GM23338 (cell line): Measurements from ENCODE around the gene OR51A7. TPM values are rescaled to one million over a fixed set of nuclear protein-coding genes. Genes with fewer than 3 reads are reported as not detected.
A peak's percentile ranks its signal among the peaks of the same experiment; 100 is the strongest.

Source experiments
- ATAC-seq: fragments of 200-7000 bp; cut with Tn5 transposase; 3 replicates; pipeline ENCODE4 v1.9.1; 2020
- DNase-seq: peaks from one replicate; pipeline ENCODE4 v3.0.0-alpha.2; 2015; ENCODE audit warnings: low spot score
- H2AFZ ChIP-seq: fragments of 200-600 bp; sonication (generic); 2 replicates; pipeline ENCODE4 v1.8.0; 2016; ENCODE audit warnings: antibody characterized with exemption, mild to moderate bottlenecking, moderate library complexity
- H3F3A ChIP-seq: fragments of 200-600 bp; sonication (generic); replicated peaks from 2 replicates; pipeline ENCODE4 v1.8.0; 2017; ENCODE audit warnings: antibody characterized with exemption, mixed run types, low read depth
- H3K27ac ChIP-seq: fragments of 200-600 bp; sonication (generic); 2 replicates; pipeline ENCODE4 v1.6.1; 2016; ENCODE audit warnings: low read depth
- H3K27me3 ChIP-seq: fragments of 200-600 bp; sonication (generic); 2 replicates; pipeline ENCODE4 v1.8.0; 2016; ENCODE audit warnings: mild to moderate bottlenecking, mixed run types, moderate library complexity; ENCODE audit not compliant: insufficient read depth
- H3K36me3 ChIP-seq: fragments of 200-600 bp; sonication (generic); 2 replicates; pipeline ENCODE4 v1.8.0; 2016; ENCODE audit warnings: mild to moderate bottlenecking; ENCODE audit not compliant: insufficient read depth
- H3K4me1 ChIP-seq: fragments of 200-600 bp; sonication (generic); 2 replicates; pipeline ENCODE4 v1.8.0; 2016; ENCODE audit warnings: mild to moderate bottlenecking, moderate library complexity; ENCODE audit not compliant: insufficient read depth
- H3K4me2 ChIP-seq: fragments of 200-600 bp; sonication (generic); 2 replicates; pipeline ENCODE4 v1.7.1; 2017; ENCODE audit warnings: mixed run types
- H3K4me3 ChIP-seq: fragments of 200-600 bp; sonication (generic); 2 replicates; pipeline ENCODE4 v1.6.1; 2016; ENCODE audit warnings: mixed run types
- H3K79me2 ChIP-seq: fragments of 200-600 bp; sonication (generic); replicated peaks from 2 replicates; pipeline ENCODE4 v1.8.0; 2017; ENCODE audit warnings: mild to moderate bottlenecking; ENCODE audit not compliant: insufficient read depth
- H3K9me2 ChIP-seq: fragments of 200-600 bp; sonication (generic); 2 replicates; pipeline ENCODE4 v1.8.0; 2017; ENCODE audit not compliant: insufficient read depth
- H4K20me1 ChIP-seq: fragments of 200-600 bp; sonication (generic); replicated peaks from 2 replicates; pipeline ENCODE4 v1.8.0; 2017; ENCODE audit warnings: mild to moderate bottlenecking; ENCODE audit not compliant: insufficient read depth
- H3K27ac Mint-ChIP-seq: 2 replicates; pipeline ENCODE4 v1.8.0; 2020; ENCODE audit warnings: inconsistent platforms, mild to moderate bottlenecking, moderate library complexity, mixed read lengths
- H3K27me3 Mint-ChIP-seq: 3 replicates; pipeline ENCODE4 v1.8.0; 2022; ENCODE audit warnings: low read depth, mild to moderate bottlenecking, moderate library complexity, mixed read lengths, inconsistent platforms; ENCODE audit not compliant: insufficient read depth, poor library complexity
- H3K36me3 Mint-ChIP-seq: 3 replicates; pipeline ENCODE4 v1.8.0; 2021; ENCODE audit warnings: low read depth, mild to moderate bottlenecking, inconsistent platforms, moderate library complexity, mixed read lengths
- H3K4me1 Mint-ChIP-seq: 3 replicates; pipeline ENCODE4 v1.8.0; 2020; ENCODE audit warnings: mild to moderate bottlenecking, inconsistent platforms, mixed read lengths
- H3K4me3 Mint-ChIP-seq: 3 replicates; pipeline ENCODE4 v1.8.0; 2021; ENCODE audit warnings: moderate library complexity, mild to moderate bottlenecking, inconsistent platforms, mixed read lengths
- H3K9me3 Mint-ChIP-seq: 3 replicates; pipeline ENCODE4 v1.8.0; 2020; ENCODE audit warnings: moderate library complexity, mild to moderate bottlenecking, inconsistent platforms, mixed read lengths
- CREB1 ChIP-seq: fragments of 250-450 bp; sonication (Bioruptor Pico); IDR thresholded peaks from 2 replicates; pipeline ENCODE4 v1.5.0; 2020; ENCODE audit warnings: low read depth, mild to moderate bottlenecking, moderate library complexity
- EZH2 ChIP-seq: fragments of 200-600 bp; sonication (generic); IDR thresholded peaks from one replicate; pipeline ENCODE4 v1.8.0; 2017; ENCODE audit warnings: antibody characterized with exemption, mild to moderate bottlenecking, low read depth; ENCODE audit not compliant: unreplicated experiment
- EZH2phosphoT487 ChIP-seq: fragments of 200-600 bp; sonication (generic); IDR thresholded peaks from one replicate; pipeline ENCODE4 v1.8.1; 2018; ENCODE audit warnings: antibody characterized with exemption; ENCODE audit not compliant: unreplicated experiment
- NANOG ChIP-seq: IDR thresholded peaks from 2 replicates; pipeline ENCODE4 v1.6.1; 2016; ENCODE audit warnings: antibody characterized with exemption, borderline replicate concordance
- STAT1 ChIP-seq: IDR thresholded peaks from one replicate; pipeline ENCODE4 v1.6.1; 2016; ENCODE audit warnings: antibody characterized with exemption; ENCODE audit not compliant: unreplicated experiment
- ZNF331 ChIP-seq: fragments of 250-450 bp; sonication (Bioruptor Pico); IDR thresholded peaks from 2 replicates; pipeline ENCODE4 v1.5.0; 2020; ENCODE audit warnings: low read depth, mild to moderate bottlenecking, moderate library complexity
- polyA plus RNA-seq: library from polyadenylated mRNA; unstranded; fragments of >200 nt; fragmentation: Nextera tagmentation; extraction: Ambion mirVana; gene quantifications from 2 replicates; pipeline ENCODE4 v1.2.1, GENCODE V29; 2016
- total RNA-seq: library from RNA; depleted of rRNA; stranded (reverse); fragments of >200 nt; shearing (Covaris generic); gene quantifications from 2 replicates; pipeline ENCODE4 v1.2.3, GENCODE V29; 2014
- TF ChIP-seq, protein P1 (sequence below): fragments of 250-450 bp; sonication (Bioruptor Pico); IDR thresholded peaks from 2 replicates; pipeline ENCODE4 v1.5.0; 2020; ENCODE audit warnings: mild to moderate bottlenecking, moderate library complexity
- TF ChIP-seq, protein P2 (sequence below): IDR thresholded peaks from 2 replicates; pipeline ENCODE4 v1.6.1; 2016; ENCODE audit warnings: antibody characterized with exemption
- TF ChIP-seq, protein P3 (sequence below): IDR thresholded peaks from one replicate; pipeline ENCODE4 v1.6.1; 2018; ENCODE audit warnings: antibody characterized with exemption; ENCODE audit not compliant: unreplicated experiment
- TF ChIP-seq, protein P4 (sequence below), 2 experiments: fragments of 200-600 bp in 1 of 2; sonication (generic) in 1 of 2; conservative IDR thresholded peaks; 2 replicates each; pipeline versions ENCODE4 v1.5.1 to v1.6.1; 2016 to 2017; ENCODE audit warnings: antibody characterized with exemption in 2 of 2, low read depth in 2 of 2, mild to moderate bottlenecking in 2 of 2, moderate library complexity in 1 of 2

OR51A7 gene
- total and polyA plus RNA-seq, 2 experiments from 2014 or later, result not detected

DNA sequence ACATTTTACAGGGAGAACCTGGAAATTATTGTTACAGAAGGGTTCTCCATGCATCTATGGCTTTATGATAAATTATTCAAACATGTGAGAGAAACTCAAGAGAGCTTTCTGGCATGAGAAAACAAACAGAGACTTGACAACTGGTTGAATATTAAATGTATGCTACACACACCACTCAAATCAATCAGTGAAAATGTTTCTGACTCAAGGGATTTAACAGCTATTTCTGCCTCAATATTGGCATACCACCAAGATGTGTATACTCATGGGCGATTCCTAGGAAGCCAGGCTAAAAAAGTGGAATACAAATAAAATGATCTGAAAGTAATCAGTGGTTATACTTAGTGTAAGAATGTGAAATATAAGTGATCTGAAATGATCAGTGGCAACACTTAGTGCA is 37.7 kb upstream of the OR51A7 start:
- Histone ChIP-seq H3K4me2 (no peak overlapping the region), H3K4me3 (no peak overlapping the region), H3K27ac (no peak overlapping the region), H3K36me3 (no peaks in the 10 kb centered on the region), H3K9me2 (no peaks in the 10 kb centered on the region), H3K27me3 (no peaks in the 10 kb centered on the region), H3F3A (no peaks in the 10 kb centered on the region), H3K4me1 (peaks cover 16% of the 10 kb centered on the region), H2AFZ (0 out of 2 replicates have a peak overlapping the region, but pooled peaks have one; percentile 39), H4K20me1 (no peaks in the 10 kb centered on the region), H3K79me2 (no peaks in the 10 kb centered on the region)
- 0 out of 3 replicates have a peak, but pooled peaks cover 4% of the 10 kb centered on the region for H3K36me3 Mint-ChIP-seq
- H3K27ac Mint-ChIP-seq, result no peak overlapping the region
- ATAC-seq (no peak), DNase-seq (no peak)
- peaks cover 31% of the 10 kb centered on the region for H3K4me1 Mint-ChIP-seq
- no peak overlapping the region for H3K4me3 Mint-ChIP-seq
- TF ChIP-seq, protein P1, sequence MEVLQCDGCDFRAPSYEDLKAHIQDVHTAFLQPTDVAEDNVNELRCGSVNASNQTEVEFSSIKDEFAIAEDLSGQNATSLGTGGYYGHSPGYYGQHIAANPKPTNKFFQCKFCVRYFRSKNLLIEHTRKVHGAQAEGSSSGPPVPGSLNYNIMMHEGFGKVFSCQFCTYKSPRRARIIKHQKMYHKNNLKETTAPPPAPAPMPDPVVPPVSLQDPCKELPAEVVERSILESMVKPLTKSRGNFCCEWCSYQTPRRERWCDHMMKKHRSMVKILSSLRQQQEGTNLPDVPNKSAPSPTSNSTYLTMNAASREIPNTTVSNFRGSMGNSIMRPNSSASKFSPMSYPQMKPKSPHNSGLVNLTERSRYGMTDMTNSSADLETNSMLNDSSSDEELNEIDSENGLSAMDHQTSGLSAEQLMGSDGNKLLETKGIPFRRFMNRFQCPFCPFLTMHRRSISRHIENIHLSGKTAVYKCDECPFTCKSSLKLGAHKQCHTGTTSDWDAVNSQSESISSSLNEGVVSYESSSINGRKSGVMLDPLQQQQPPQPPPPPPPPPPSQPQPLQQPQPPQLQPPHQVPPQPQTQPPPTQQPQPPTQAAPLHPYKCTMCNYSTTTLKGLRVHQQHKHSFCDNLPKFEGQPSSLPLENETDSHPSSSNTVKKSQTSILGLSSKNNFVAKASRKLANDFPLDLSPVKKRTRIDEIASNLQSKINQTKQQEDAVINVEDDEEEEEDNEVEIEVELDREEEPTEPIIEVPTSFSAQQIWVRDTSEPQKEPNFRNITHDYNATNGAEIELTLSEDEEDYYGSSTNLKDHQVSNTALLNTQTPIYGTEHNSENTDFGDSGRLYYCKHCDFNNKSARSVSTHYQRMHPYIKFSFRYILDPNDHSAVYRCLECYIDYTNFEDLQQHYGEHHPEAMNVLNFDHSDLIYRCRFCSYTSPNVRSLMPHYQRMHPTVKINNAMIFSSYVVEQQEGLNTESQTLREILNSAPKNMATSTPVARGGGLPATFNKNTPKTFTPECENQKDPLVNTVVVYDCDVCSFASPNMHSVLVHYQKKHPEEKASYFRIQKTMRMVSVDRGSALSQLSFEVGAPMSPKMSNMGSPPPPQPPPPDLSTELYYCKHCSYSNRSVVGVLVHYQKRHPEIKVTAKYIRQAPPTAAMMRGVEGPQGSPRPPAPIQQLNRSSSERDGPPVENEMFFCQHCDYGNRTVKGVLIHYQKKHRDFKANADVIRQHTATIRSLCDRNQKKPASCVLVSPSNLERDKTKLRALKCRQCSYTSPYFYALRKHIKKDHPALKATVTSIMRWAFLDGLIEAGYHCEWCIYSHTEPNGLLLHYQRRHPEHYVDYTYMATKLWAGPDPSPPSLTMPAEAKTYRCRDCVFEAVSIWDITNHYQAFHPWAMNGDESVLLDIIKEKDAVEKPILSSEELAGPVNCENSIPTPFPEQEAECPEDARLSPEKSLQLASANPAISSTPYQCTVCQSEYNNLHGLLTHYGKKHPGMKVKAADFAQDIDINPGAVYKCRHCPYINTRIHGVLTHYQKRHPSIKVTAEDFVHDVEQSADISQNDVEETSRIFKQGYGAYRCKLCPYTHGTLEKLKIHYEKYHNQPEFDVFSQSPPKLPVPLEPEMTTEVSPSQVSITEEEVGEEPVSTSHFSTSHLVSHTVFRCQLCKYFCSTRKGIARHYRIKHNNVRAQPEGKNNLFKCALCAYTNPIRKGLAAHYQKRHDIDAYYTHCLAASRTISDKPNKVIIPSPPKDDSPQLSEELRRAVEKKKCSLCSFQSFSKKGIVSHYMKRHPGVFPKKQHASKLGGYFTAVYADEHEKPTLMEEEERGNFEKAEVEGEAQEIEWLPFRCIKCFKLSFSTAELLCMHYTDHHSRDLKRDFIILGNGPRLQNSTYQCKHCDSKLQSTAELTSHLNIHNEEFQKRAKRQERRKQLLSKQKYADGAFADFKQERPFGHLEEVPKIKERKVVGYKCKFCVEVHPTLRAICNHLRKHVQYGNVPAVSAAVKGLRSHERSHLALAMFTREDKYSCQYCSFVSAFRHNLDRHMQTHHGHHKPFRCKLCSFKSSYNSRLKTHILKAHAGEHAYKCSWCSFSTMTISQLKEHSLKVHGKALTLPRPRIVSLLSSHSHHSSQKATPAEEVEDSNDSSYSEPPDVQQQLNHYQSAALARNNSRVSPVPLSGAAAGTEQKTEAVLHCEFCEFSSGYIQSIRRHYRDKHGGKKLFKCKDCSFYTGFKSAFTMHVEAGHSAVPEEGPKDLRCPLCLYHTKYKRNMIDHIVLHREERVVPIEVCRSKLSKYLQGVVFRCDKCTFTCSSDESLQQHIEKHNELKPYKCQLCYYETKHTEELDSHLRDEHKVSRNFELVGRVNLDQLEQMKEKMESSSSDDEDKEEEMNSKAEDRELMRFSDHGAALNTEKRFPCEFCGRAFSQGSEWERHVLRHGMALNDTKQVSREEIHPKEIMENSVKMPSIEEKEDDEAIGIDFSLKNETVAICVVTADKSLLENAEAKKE (CRISPR knock-in tag), result no peak
- TF ChIP-seq EZH2phosphoT487, result no peak
- H3K9me3 Mint-ChIP-seq, result peaks cover 6% of the 10 kb centered on the region
- H3K27me3 Mint-ChIP-seq, result peaks cover 1% of the 10 kb centered on the region

DNA sequence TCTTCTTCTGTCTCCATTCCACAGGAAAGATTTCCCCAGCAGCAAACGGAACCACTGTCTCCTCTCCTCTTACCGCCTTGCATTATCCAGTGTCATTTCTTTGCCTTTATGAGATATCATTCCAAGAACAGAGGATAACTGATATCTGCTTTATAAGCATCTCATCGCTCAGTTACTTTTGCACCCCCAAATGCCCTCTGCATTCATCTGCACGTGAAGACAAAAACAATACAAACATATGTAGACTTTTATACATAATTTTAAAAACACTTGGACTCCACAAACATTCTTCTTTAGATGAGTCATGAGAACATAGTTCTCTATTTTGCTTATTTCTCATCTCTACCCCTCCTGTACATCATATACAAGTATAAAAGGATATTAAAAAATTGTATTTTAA is 22.4 kb upstream of the OR51A7 start:
- H3K79me2 ChIP-seq, result no peaks in the 10 kb centered on the region
- ATAC-seq, result no peak
- no peaks in the 10 kb centered on the region for H3K4me1 ChIP-seq
- no peak overlapping the region for H3K4me3 ChIP-seq
- no peak overlapping the region for H3K4me2 ChIP-seq
- H3K27ac ChIP-seq, result no peak overlapping the region
- no peak overlapping the region for H2AFZ ChIP-seq
- peaks cover 3% of the 10 kb centered on the region for H3K27me3 Mint-ChIP-seq
- H3K36me3 Mint-ChIP-seq, result no peaks in the 10 kb centered on the region
- H3K9me3 Mint-ChIP-seq, result no peaks in the 10 kb centered on the region
- no peaks in the 10 kb centered on the region for H4K20me1 ChIP-seq
- no peaks in the 10 kb centered on the region for H3K36me3 ChIP-seq
- no peaks in the 10 kb centered on the region for H3K9me2 ChIP-seq
- H3K4me1 Mint-ChIP-seq, result 0 out of 3 replicates have a peak, but pooled peaks cover 3% of the 10 kb centered on the region
- no peaks in the 10 kb centered on the region for H3K27me3 ChIP-seq
- DNase-seq, result no peak
- H3K27ac Mint-ChIP-seq, result no peak overlapping the region
- no peak overlapping the region for H3K4me3 Mint-ChIP-seq
- H3F3A ChIP-seq, result no peaks in the 10 kb centered on the region
- TF ChIP-seq CREB1 (CRISPR knock-in tag) (no peak), EZH2 (no peak), NANOG (no peak), STAT1 (no peak), ZNF331 (CRISPR knock-in tag) (no peak)
- TF ChIP-seq, protein P2, sequence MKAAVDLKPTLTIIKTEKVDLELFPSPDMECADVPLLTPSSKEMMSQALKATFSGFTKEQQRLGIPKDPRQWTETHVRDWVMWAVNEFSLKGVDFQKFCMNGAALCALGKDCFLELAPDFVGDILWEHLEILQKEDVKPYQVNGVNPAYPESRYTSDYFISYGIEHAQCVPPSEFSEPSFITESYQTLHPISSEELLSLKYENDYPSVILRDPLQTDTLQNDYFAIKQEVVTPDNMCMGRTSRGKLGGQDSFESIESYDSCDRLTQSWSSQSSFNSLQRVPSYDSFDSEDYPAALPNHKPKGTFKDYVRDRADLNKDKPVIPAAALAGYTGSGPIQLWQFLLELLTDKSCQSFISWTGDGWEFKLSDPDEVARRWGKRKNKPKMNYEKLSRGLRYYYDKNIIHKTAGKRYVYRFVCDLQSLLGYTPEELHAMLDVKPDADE, result no peak
- TF ChIP-seq, protein P3, sequence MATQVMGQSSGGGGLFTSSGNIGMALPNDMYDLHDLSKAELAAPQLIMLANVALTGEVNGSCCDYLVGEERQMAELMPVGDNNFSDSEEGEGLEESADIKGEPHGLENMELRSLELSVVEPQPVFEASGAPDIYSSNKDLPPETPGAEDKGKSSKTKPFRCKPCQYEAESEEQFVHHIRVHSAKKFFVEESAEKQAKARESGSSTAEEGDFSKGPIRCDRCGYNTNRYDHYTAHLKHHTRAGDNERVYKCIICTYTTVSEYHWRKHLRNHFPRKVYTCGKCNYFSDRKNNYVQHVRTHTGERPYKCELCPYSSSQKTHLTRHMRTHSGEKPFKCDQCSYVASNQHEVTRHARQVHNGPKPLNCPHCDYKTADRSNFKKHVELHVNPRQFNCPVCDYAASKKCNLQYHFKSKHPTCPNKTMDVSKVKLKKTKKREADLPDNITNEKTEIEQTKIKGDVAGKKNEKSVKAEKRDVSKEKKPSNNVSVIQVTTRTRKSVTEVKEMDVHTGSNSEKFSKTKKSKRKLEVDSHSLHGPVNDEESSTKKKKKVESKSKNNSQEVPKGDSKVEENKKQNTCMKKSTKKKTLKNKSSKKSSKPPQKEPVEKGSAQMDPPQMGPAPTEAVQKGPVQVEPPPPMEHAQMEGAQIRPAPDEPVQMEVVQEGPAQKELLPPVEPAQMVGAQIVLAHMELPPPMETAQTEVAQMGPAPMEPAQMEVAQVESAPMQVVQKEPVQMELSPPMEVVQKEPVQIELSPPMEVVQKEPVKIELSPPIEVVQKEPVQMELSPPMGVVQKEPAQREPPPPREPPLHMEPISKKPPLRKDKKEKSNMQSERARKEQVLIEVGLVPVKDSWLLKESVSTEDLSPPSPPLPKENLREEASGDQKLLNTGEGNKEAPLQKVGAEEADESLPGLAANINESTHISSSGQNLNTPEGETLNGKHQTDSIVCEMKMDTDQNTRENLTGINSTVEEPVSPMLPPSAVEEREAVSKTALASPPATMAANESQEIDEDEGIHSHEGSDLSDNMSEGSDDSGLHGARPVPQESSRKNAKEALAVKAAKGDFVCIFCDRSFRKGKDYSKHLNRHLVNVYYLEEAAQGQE, result no peak
- TF ChIP-seq, protein P4, sequence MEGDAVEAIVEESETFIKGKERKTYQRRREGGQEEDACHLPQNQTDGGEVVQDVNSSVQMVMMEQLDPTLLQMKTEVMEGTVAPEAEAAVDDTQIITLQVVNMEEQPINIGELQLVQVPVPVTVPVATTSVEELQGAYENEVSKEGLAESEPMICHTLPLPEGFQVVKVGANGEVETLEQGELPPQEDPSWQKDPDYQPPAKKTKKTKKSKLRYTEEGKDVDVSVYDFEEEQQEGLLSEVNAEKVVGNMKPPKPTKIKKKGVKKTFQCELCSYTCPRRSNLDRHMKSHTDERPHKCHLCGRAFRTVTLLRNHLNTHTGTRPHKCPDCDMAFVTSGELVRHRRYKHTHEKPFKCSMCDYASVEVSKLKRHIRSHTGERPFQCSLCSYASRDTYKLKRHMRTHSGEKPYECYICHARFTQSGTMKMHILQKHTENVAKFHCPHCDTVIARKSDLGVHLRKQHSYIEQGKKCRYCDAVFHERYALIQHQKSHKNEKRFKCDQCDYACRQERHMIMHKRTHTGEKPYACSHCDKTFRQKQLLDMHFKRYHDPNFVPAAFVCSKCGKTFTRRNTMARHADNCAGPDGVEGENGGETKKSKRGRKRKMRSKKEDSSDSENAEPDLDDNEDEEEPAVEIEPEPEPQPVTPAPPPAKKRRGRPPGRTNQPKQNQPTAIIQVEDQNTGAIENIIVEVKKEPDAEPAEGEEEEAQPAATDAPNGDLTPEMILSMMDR (conservative IDR thresholded peaks at IDR 0.05; ENCODE audit: low read depth in 2 of 2), result no peak
